ENCODE results near the gene FGF19. TPM values are rescaled to one million over a fixed set of nuclear protein-coding genes. Genes with fewer than 3 reads are reported as not detected.

FGF19 gene, protein sequence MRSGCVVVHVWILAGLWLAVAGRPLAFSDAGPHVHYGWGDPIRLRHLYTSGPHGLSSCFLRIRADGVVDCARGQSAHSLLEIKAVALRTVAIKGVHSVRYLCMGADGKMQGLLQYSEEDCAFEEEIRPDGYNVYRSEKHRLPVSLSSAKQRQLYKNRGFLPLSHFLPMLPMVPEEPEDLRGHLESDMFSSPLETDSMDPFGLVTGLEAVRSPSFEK
- not detected in 2 replicates for total RNA-seq

GRCh38 chr11:69703768-69704507, at the start of gene FGF19:
TSS of gene FGF19 (minus strand) at chr11:69704022. CDS start at chr11:69703876, 146 bp downstream.

DNA sequence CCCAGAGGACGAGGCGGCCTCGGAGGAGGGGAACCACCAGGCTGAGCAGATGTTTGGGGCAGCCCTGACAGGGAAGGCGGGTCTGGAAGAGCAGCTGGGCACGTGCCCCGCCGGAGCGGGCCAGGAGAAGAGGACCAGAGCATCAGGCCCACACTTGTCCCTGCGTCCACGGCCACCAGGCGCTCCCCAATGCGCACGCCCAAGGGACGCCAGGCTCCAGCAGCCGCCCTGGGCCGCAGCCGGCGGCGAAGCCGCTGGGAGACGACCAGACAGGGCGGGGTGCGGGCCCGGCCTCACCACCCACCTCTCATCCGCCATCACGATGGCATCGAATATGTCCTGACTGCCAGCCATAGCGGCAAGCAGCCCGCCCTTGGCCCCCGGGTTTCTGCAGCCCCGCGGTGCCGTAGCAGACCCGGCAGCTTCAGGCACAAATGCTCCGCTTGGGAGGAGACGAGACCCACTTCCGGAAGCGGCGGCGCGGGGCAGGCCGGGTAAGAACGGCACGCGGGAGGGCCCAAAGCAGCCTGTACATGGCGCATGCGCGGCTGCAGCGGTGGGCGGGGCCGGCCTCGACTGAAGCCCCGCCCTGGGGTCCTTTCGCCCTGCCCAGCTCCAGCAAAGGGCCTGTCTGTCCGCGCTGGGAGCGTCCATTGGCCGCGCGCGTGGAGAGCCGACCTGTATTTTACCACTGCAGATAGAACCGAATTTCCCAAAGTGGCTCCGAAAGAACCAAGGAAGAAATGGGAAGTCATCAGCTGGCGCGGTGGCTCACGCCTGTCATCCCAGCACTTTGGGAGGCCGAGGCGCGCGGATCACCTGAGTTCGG, 28.7 kb downstream of the FGF19 start, which contains the start of gene LTO1:
Gene LTO1 (minus strand): TSS at position 468 of the 829 bp plus-strand sequence. CDS start 114 bp downstream, at position 354.

Other genes with a start within 250 kb of the FGF19 start
- gene LINC01488, start 222.4 kb downstream of the FGF19 start, total RNA-seq: not detected in 2 replicates
- 812 and 1,210 TPM in 2 replicates for gene CCND1, start 62.9 kb downstream of the FGF19 start, total RNA-seq
- 18.6 and 28.0 TPM in 2 replicates for gene LTO1, start 28.7 kb downstream of the FGF19 start, total RNA-seq
- not detected in 2 replicates for gene FGF4, start 71.3 kb upstream of the FGF19 start, total RNA-seq
- gene FGF3, start 115.4 kb upstream of the FGF19 start, total RNA-seq: not detected in 2 replicates

Data from smooth muscle cell of the pulmonary artery (primary cell).